OCI-LY3 (cell line): ENCODE measurements around the gene THSD7B.

Experiments used
- H2AFZ ChIP-seq: fragments of 200-600, 300-600 bp; shearing (Covaris generic); 2 replicates; pipeline ENCODE4 v1.6.0; 2014; ENCODE audit warnings: antibody characterized with exemption, low read depth, low read length
- H3K27ac ChIP-seq: fragments of 200-600, 300-600 bp; sonication (generic); 2 replicates; pipeline ENCODE4 v1.5.1; 2014; ENCODE audit warnings: mild to moderate bottlenecking, low read length, moderate library complexity, mixed read lengths
- H3K27me3 ChIP-seq: fragments of 200-600, 300-600 bp; sonication (generic); 2 replicates; pipeline ENCODE4 v1.6.1; 2014; ENCODE audit warnings: low read depth, low read length, mixed read lengths
- H3K36me3 ChIP-seq: fragments of 200-600, 300-600 bp; sonication (generic); replicated peaks from 2 replicates; pipeline ENCODE3; 2014; ENCODE audit warnings: low read depth, low read length, mixed read lengths
- H3K4me1 ChIP-seq: fragments of 300-600, 200-600 bp; sonication (generic); 2 replicates; pipeline ENCODE4 v1.6.1; 2014; ENCODE audit warnings: low read length, mixed read lengths
- H3K4me2 ChIP-seq: fragments of 200-600, 300-600 bp; sonication (generic); 2 replicates; pipeline ENCODE4 v1.6.1; 2014; ENCODE audit warnings: low read length, mixed read lengths
- H3K4me3 ChIP-seq: fragments of 300-600, 200-600 bp; sonication (generic); 2 replicates; pipeline ENCODE4 v1.5.1; 2014; ENCODE audit warnings: antibody characterized with exemption, mild to moderate bottlenecking, low read length, moderate library complexity
- H3K79me2 ChIP-seq: fragments of 300-600, 200-600 bp; shearing (Covaris generic); 2 replicates; pipeline ENCODE4 v1.6.1; 2014; ENCODE audit warnings: mild to moderate bottlenecking, low read length, mixed read lengths
- H3K9ac ChIP-seq: fragments of 300-600, 200-600 bp; shearing (Covaris generic); 2 replicates; pipeline ENCODE4 v1.6.0; 2014; ENCODE audit warnings: mild to moderate bottlenecking, low read length, moderate library complexity
- H3K9me3 ChIP-seq: fragments of 200-600, 300-600 bp; shearing (Covaris generic); 2 replicates; pipeline ENCODE4 v1.6.1; 2014; ENCODE audit warnings: low read length, mixed read lengths; ENCODE audit not compliant: insufficient read depth
- H4K20me1 ChIP-seq: fragments of 200-600, 300-600 bp; sonication (generic); 2 replicates; pipeline ENCODE4 v1.6.1; 2016; ENCODE audit warnings: low read length, mixed read lengths; ENCODE audit not compliant: insufficient read depth
- EZH2phosphoT487 ChIP-seq: fragments of 200-600 bp; shearing (Covaris generic); IDR thresholded peaks from 2 replicates; pipeline ENCODE4 v1.6.1; 2018; ENCODE audit warnings: antibody characterized with exemption, mixed run types, low read depth
- TF ChIP-seq, protein P1 (sequence below): fragments of 200-600, 300-600 bp; sonication (generic); IDR thresholded peaks from 2 replicates; pipeline ENCODE4 v1.5.1; 2014; ENCODE audit warnings: antibody characterized with exemption, low read length, low read depth

The THSD7B gene

DNA sequence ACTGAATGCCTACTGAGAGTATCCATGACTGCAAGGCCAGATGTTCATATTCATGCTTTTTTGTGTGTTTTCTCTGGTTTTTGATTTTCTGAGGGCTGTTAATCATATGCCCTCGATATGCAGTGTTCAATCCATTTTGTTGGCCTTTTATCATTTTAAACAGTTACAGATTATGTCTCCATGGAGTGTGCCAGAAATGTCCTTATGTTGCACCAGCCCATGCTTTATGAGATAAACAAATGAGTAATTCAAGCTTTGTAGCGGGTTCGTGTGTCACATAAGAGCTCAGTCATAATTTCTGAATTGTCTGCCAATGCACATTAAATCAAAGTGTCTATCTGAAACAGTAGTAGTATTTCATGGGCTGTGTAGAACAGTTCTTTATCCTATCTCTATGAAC lies 583.0 kb downstream of the THSD7B start:
- H3K27me3 ChIP-seq = no peaks in the 10 kb centered on the region
- H3K4me1 ChIP-seq = no peaks in the 10 kb centered on the region
- H2AFZ ChIP-seq = no peak overlapping the region
- H3K9ac ChIP-seq = no peak overlapping the region
- H4K20me1 ChIP-seq = no peaks in the 10 kb centered on the region
- TF ChIP-seq, protein P1, sequence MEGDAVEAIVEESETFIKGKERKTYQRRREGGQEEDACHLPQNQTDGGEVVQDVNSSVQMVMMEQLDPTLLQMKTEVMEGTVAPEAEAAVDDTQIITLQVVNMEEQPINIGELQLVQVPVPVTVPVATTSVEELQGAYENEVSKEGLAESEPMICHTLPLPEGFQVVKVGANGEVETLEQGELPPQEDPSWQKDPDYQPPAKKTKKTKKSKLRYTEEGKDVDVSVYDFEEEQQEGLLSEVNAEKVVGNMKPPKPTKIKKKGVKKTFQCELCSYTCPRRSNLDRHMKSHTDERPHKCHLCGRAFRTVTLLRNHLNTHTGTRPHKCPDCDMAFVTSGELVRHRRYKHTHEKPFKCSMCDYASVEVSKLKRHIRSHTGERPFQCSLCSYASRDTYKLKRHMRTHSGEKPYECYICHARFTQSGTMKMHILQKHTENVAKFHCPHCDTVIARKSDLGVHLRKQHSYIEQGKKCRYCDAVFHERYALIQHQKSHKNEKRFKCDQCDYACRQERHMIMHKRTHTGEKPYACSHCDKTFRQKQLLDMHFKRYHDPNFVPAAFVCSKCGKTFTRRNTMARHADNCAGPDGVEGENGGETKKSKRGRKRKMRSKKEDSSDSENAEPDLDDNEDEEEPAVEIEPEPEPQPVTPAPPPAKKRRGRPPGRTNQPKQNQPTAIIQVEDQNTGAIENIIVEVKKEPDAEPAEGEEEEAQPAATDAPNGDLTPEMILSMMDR = no peak
- TF ChIP-seq EZH2phosphoT487 = no peak
- no peaks in the 10 kb centered on the region for H3K9me3 ChIP-seq
- H3K79me2 ChIP-seq = no peaks in the 10 kb centered on the region
- no peak overlapping the region for H3K27ac ChIP-seq
- H3K4me3 ChIP-seq = no peak overlapping the region
- no peak overlapping the region for H3K4me2 ChIP-seq
- no peaks in the 10 kb centered on the region for H3K36me3 ChIP-seq

- no peaks in the 10 kb centered on the region for H3K36me3 ChIP-seq
- H2AFZ ChIP-seq = no peak overlapping the region
- H3K4me2 ChIP-seq = no peak overlapping the region
- no peaks in the 10 kb centered on the region for H3K9me3 ChIP-seq
- no peaks in the 10 kb centered on the region for H3K4me1 ChIP-seq
- no peak overlapping the region for H3K9ac ChIP-seq
- TF ChIP-seq, protein P1 = no peak
- TF ChIP-seq EZH2phosphoT487 = no peak
- H3K79me2 ChIP-seq = no peaks in the 10 kb centered on the region
- H4K20me1 ChIP-seq = no peaks in the 10 kb centered on the region
- H3K27ac ChIP-seq = no peak overlapping the region
- H3K4me3 ChIP-seq = no peak overlapping the region
- H3K27me3 ChIP-seq = no peaks in the 10 kb centered on the region
Measured at GRCh38 chr2:137357634-137358033, 592.3 kb downstream of the THSD7B start.

GRCh38 chr2:137367361-137367760 lies 602.0 kb downstream of the THSD7B start:
- no peak for TF ChIP-seq EZH2phosphoT487
- TF ChIP-seq, protein P1 = no peak
- no peak overlapping the region for H2AFZ ChIP-seq
- H3K36me3 ChIP-seq = no peaks in the 10 kb centered on the region
- no peaks in the 10 kb centered on the region for H3K4me1 ChIP-seq
- no peaks in the 10 kb centered on the region for H4K20me1 ChIP-seq
- no peak overlapping the region for H3K27ac ChIP-seq
- no peaks in the 10 kb centered on the region for H3K27me3 ChIP-seq
- no peak overlapping the region for H3K4me2 ChIP-seq
- H3K4me3 ChIP-seq = no peak overlapping the region
- no peaks in the 10 kb centered on the region for H3K79me2 ChIP-seq
- no peak overlapping the region for H3K9ac ChIP-seq
- H3K9me3 ChIP-seq = no peaks in the 10 kb centered on the region

- no peaks in the 10 kb centered on the region for H3K9me3 ChIP-seq
Measured at GRCh38 chr2:137369106-137369505, 603.8 kb downstream of the THSD7B start.

More at GRCh38 chr2:137369106-137369505, 603.8 kb downstream of the THSD7B start:
- Histone ChIP-seq H4K20me1 (no peaks in the 10 kb centered on the region), H3K4me3 (no peak overlapping the region), H3K4me2 (no peak overlapping the region), H3K27ac (no peak overlapping the region), H3K9ac (no peak overlapping the region), H3K27me3 (no peaks in the 10 kb centered on the region), H3K79me2 (no peaks in the 10 kb centered on the region), H2AFZ (no peak overlapping the region), H3K4me1 (no peaks in the 10 kb centered on the region), H3K36me3 (no peaks in the 10 kb centered on the region)
- TF ChIP-seq EZH2phosphoT487 = no peak
- TF ChIP-seq, protein P1 = no peak
